SU-DHL-6 (cell line): ENCODE measurements around the gene TMEM212.

ENCODE experiments used
- CTCF ChIP-seq: fragments of 200-600 bp; sonication (generic); IDR thresholded peaks from one replicate; pipeline ENCODE4 v1.5.1; 2017; ENCODE audit warnings: antibody characterized with exemption, mild to moderate bottlenecking, low read length, moderate library complexity; ENCODE audit not compliant: insufficient read depth, poor library complexity, severe bottlenecking
- EZH2phosphoT487 ChIP-seq: fragments of 200-600 bp; sonication (generic), shearing (Covaris generic); conservative IDR thresholded peaks from 2 replicates; pipeline ENCODE4 v1.6.1; 2018; ENCODE audit warnings: mild to moderate bottlenecking, antibody characterized with exemption, low read length, moderate library complexity, mixed read lengths

GRCh38 chr3:171862993-171863521 is 19.9 kb downstream of the TMEM212 start:
- no peak for TF ChIP-seq CTCF
- no peak for TF ChIP-seq EZH2phosphoT487
